ENCODE measurements around the gene KCNAB1. TPM values are rescaled to one million over a fixed set of nuclear protein-coding genes. Genes with fewer than 3 reads are reported as not detected.

The KCNAB1 gene
- polyA plus RNA-seq, 1 donor (not counting 4 experiments of a cell fraction or from before 2014, with no cell fraction given), result 0.03 TPM

DNA sequence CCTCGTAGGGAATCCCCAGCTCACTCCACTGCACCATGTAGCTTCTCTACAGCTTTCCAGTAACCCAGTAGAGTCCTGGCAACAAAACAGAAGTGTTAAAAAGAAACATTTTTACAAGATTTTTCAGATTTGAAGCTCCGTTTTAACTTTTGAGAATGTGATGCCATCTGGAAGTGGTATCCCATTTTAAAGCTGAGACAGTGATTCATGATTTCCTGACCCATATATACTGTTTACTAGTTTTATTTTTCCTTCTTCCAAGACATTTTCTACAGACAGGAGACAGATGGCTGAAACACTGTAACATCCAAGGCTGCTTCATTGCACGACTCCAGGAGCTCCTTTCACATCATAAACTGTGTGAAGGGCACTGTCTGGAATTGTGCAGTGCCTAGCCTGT is 30.3 kb upstream of the KCNAB1 start:
- no peak overlapping the region for H3K27ac ChIP-seq (ENCODE audit: control insufficient read depth, insufficient read depth, low read length)
- H3K4me3 ChIP-seq (ENCODE audit: control insufficient read depth in 2 of 3, extremely low read depth in 1 of 3, insufficient read depth in 2 of 3, low read depth in 1 of 3, low read length in 3 of 3), result no peak overlapping the region
- no peaks in the 10 kb centered on the region for H3K9me3 ChIP-seq (ENCODE audit: control insufficient read depth, low read depth, low read length)
- no peak overlapping the region for H2AFZ ChIP-seq (ENCODE audit: control insufficient read depth, low read length)
- no peaks in the 10 kb centered on the region for H3K4me1 ChIP-seq (ENCODE audit: control insufficient read depth, extremely low read depth, insufficient read depth, low read length)
- no peak for FAIRE-seq
- no peaks in the 10 kb centered on the region for H4K20me1 ChIP-seq (ENCODE audit: control insufficient read depth, extremely low read depth, insufficient read depth, low read length)
- dilution Hi-C loops (cut with MboI; ENCODE audit: extremely low pct_ligation_motif_present, low sequenced_read_pairs), result no loop called here
- H3K27me3 ChIP-seq (ENCODE audit: control insufficient read depth, extremely low read depth, insufficient read depth, low read length), result peaks cover 5% of the 10 kb centered on the region
- no peaks in the 10 kb centered on the region for H3K79me2 ChIP-seq (ENCODE audit: control insufficient read depth, insufficient read depth, low read length)
- H3K9me1 ChIP-seq (ENCODE audit: control insufficient read depth, extremely low read depth, insufficient read depth, low read length), result no peaks in the 10 kb centered on the region
- H3K9ac ChIP-seq (ENCODE audit: control insufficient read depth, extremely low read depth, insufficient read depth, low read length), result no peak overlapping the region
- DNase-seq (ENCODE audit: low read depth, low spot score), result no peak
- H3K36me3 ChIP-seq (ENCODE audit: control insufficient read depth in 2 of 2, extremely low read depth in 1 of 2, insufficient read depth in 2 of 2, low read length in 2 of 2), result no peaks in the 10 kb centered on the region
- TF ChIP-seq, protein P1, sequence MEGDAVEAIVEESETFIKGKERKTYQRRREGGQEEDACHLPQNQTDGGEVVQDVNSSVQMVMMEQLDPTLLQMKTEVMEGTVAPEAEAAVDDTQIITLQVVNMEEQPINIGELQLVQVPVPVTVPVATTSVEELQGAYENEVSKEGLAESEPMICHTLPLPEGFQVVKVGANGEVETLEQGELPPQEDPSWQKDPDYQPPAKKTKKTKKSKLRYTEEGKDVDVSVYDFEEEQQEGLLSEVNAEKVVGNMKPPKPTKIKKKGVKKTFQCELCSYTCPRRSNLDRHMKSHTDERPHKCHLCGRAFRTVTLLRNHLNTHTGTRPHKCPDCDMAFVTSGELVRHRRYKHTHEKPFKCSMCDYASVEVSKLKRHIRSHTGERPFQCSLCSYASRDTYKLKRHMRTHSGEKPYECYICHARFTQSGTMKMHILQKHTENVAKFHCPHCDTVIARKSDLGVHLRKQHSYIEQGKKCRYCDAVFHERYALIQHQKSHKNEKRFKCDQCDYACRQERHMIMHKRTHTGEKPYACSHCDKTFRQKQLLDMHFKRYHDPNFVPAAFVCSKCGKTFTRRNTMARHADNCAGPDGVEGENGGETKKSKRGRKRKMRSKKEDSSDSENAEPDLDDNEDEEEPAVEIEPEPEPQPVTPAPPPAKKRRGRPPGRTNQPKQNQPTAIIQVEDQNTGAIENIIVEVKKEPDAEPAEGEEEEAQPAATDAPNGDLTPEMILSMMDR (optimal IDR thresholded peaks at IDR 0.05 in 1 of 3, IDR thresholded peaks at IDR 0.05 in 1 of 3, conservative IDR thresholded peaks at IDR 0.05 in 1 of 3; ENCODE audit: extremely low read depth in 1 of 3, insufficient read depth in 2 of 3, low read length in 3 of 3), result no peak
- TF ChIP-seq EZH2 (IDR thresholded peaks at IDR 0.05; ENCODE audit: low read length), result no peak
- H3K4me2 ChIP-seq (ENCODE audit: control insufficient read depth, extremely low read depth, insufficient read depth, low read depth, low read length), result no peak overlapping the region

DNA sequence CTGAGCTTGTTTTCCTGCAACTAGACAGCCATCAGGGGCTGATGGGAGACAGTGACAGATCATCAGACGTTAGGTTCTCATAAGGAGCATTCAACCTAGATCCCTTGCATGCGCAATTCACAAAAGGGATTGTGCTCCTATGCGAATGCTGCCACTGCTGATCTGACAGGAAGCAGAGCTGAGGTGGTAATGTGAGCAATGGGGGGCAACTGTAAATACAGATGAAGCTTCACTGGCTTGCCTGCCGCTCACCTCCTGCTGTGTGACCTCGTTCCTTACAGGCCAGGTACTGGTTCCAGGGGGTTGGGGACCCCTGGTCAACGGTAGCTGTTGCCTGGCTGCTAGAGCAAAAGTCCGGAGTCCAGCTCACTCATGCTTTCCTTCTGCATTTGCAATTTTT is 26.4 kb upstream of the KCNAB1 start:
- H3K79me2 ChIP-seq (ENCODE audit: control insufficient read depth, insufficient read depth, low read length), result no peaks in the 10 kb centered on the region
- no peak overlapping the region for H3K4me3 ChIP-seq (ENCODE audit: control insufficient read depth in 2 of 3, extremely low read depth in 1 of 3, insufficient read depth in 2 of 3, low read depth in 1 of 3, low read length in 3 of 3)
- H3K36me3 ChIP-seq (ENCODE audit: control insufficient read depth in 2 of 2, extremely low read depth in 1 of 2, insufficient read depth in 2 of 2, low read length in 2 of 2), result no peaks in the 10 kb centered on the region
- H3K9ac ChIP-seq (ENCODE audit: control insufficient read depth, extremely low read depth, insufficient read depth, low read length), result no peak overlapping the region
- H3K9me1 ChIP-seq (ENCODE audit: control insufficient read depth, extremely low read depth, insufficient read depth, low read length), result no peaks in the 10 kb centered on the region
- no peak overlapping the region for H2AFZ ChIP-seq (ENCODE audit: control insufficient read depth, low read length)
- no peaks in the 10 kb centered on the region for H4K20me1 ChIP-seq (ENCODE audit: control insufficient read depth, extremely low read depth, insufficient read depth, low read length)
- H3K27ac ChIP-seq (ENCODE audit: control insufficient read depth, insufficient read depth, low read length), result no peak overlapping the region
- FAIRE-seq (no peak), DNase-seq (ENCODE audit: low read depth, low spot score) (no peak)
- H3K27me3 ChIP-seq (ENCODE audit: control insufficient read depth, extremely low read depth, insufficient read depth, low read length), result peaks cover 3% of the 10 kb centered on the region
- no peaks in the 10 kb centered on the region for H3K4me1 ChIP-seq (ENCODE audit: control insufficient read depth, extremely low read depth, insufficient read depth, low read length)
- dilution Hi-C loops (cut with MboI; ENCODE audit: extremely low pct_ligation_motif_present, low sequenced_read_pairs), result no loop called here
- H3K4me2 ChIP-seq (ENCODE audit: control insufficient read depth, extremely low read depth, insufficient read depth, low read depth, low read length), result no peak overlapping the region
- H3K9me3 ChIP-seq (ENCODE audit: control insufficient read depth, low read depth, low read length), result no peaks in the 10 kb centered on the region
- no peak for TF ChIP-seq EZH2 (IDR thresholded peaks at IDR 0.05; ENCODE audit: low read length)
- TF ChIP-seq, protein P1 (optimal IDR thresholded peaks at IDR 0.05 in 1 of 3, IDR thresholded peaks at IDR 0.05 in 1 of 3, conservative IDR thresholded peaks at IDR 0.05 in 1 of 3; ENCODE audit: extremely low read depth in 1 of 3, insufficient read depth in 2 of 3, low read length in 3 of 3), result no peak

Measured in keratinocyte (primary cell).